NB4 (cell line): Measurements from ENCODE around the gene WARS2.

ENCODE experiments used
- CTCF ChIP-seq: IDR thresholded peaks from one replicate; pipeline ENCODE4 v1.5.1; 2012; ENCODE audit warnings: low read depth, low read length
- MAX ChIP-seq: IDR thresholded peaks from 2 replicates; pipeline ENCODE4 v1.6.1; 2011; ENCODE audit warnings: low read depth, low read length
- POLR2A ChIP-seq: IDR thresholded peaks from 2 replicates; pipeline ENCODE4 v1.6.1; 2011; ENCODE audit warnings: mild to moderate bottlenecking; ENCODE audit not compliant: insufficient read length; ENCODE audit errors: extremely low read depth

GRCh38 chr1:118984722-118985639, 155.5 kb downstream of the WARS2 start:
- TF ChIP-seq CTCF (no peak), POLR2A (no peak), MAX (no peak)
